Lung (tissue), 12 donors: ENCODE data around the gene ICE1. TPM values are rescaled to one million over a fixed set of nuclear protein-coding genes. Genes with fewer than 3 reads are reported as not detected.

Source experiments
- ATAC-seq: fragments of 200-7000 bp; cut with Tn5 transposase; one replicate; pipeline ENCODE4 v1.9.1; 2020; ENCODE audit warnings: moderate number of reproducible peaks; ENCODE audit not compliant: insufficient read depth, low FRiP score
- DNase-seq, 3 donors: peaks; one replicate each; pipeline ENCODE4 v3.0.0-alpha.2; 2013 to 2017
- H3K27ac ChIP-seq, 2 donors: one replicate each; pipeline ENCODE4 v1.5.1; 2013; ENCODE audit warnings: mild to moderate bottlenecking in 2 of 2, moderate library complexity in 2 of 2, control low read depth in 1 of 2, inconsistent platforms in 1 of 2, low read depth in 1 of 2, low read length in 1 of 2
- H3K27me3 ChIP-seq, 3 donors: one replicate each; pipeline ENCODE4 v1.5.1; 2013; ENCODE audit warnings: low read length in 2 of 3; ENCODE audit not compliant: control insufficient read depth in 3 of 3, insufficient read depth in 3 of 3
- H3K36me3 ChIP-seq, 4 donors: one replicate each; pipeline ENCODE4 v1.5.1; 2013; ENCODE audit warnings: low read length in 4 of 4, mild to moderate bottlenecking in 1 of 4, moderate library complexity in 1 of 4; ENCODE audit not compliant: control insufficient read depth in 4 of 4, insufficient read depth in 4 of 4
- H3K4me1 ChIP-seq, 5 donors: one replicate each; pipeline ENCODE4 v1.5.1; 2013; ENCODE audit warnings: low read length in 5 of 5, mild to moderate bottlenecking in 2 of 5, moderate library complexity in 1 of 5; ENCODE audit not compliant: control insufficient read depth in 5 of 5, insufficient read depth in 5 of 5
- H3K4me3 ChIP-seq: one replicate; pipeline ENCODE4 v1.5.1; 2013; ENCODE audit warnings: mild to moderate bottlenecking, control low read depth, moderate library complexity
- H3K9ac ChIP-seq, 2 donors: one replicate each; pipeline ENCODE4 v1.5.1; 2013; ENCODE audit warnings: low read length in 2 of 2, control low read depth in 1 of 2; ENCODE audit not compliant: insufficient read depth in 1 of 2
- H3K9me3 ChIP-seq, 4 donors: one replicate each; pipeline ENCODE4 v1.5.1; 2013; ENCODE audit warnings: low read length in 3 of 4, mild to moderate bottlenecking in 1 of 4, moderate library complexity in 1 of 4; ENCODE audit not compliant: control insufficient read depth in 4 of 4, insufficient read depth in 3 of 4
- WGBS, 2 donors: extraction: QIAGEN DNeasy Blood & Tissue Kit; methylation state at CpG; one replicate each; pipeline ENCODE4 v1.1.7; 2013; 5-methylcytosine and 5-hydroxymethylcytosine counted together
- polyA plus RNA-seq, 2 donors: library from polyadenylated mRNA; stranded (reverse); fragments of 200-250 nt; gene quantifications; one replicate each; pipeline ENCODE4 v1.2.1, GENCODE V29; 2013
- total RNA-seq, 2 donors: library from RNA; depleted of rRNA in 1 of 2; stranded (reverse); fragments of >200 nt in 1 of 2; gene quantifications; one replicate each; pipeline ENCODE4 v1.2.1, GENCODE V29; 2014 to 2021
- TF ChIP-seq, protein P1 (sequence below): IDR thresholded peaks from 2 replicates; pipeline ENCODE4 v1.5.1; 2012; ENCODE audit warnings: mild to moderate bottlenecking; ENCODE audit errors: control extremely low read depth, extremely low read depth
- donor health status: control.
- donor health status: control.
- donor health status: Bipolar disorder and iron deficiency.
- donor health status: healthy.
- donor health status: DM: yes; HTN: yes; CAD: no.

ICE1 gene
- total and polyA plus RNA-seq, 4 donors: 4.9 to 33.3 (median 14.8) TPM

DNA sequence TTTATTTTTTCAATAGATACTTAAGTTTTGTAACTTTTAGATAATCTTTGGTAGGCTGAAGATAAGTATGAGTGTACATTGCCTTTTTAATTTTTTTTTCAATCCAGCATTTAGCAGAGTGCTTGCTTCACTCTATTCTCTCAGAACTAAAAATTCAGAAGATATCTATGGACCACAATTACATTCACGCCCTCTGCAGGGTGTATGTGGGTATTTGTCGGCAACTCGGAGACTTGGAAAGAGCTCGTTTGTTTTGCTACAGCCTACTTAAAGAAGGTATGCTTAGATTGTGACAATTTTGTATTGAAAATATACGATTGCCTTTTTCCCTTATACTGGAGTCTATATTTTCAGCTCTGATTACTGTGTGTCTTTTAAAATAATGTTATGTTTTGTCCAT is 43.8 kb downstream of the ICE1 start:
- H3K4me1 ChIP-seq: no peaks in the 10 kb centered on the region
- ATAC-seq: no peak
- TF ChIP-seq, protein P1, sequence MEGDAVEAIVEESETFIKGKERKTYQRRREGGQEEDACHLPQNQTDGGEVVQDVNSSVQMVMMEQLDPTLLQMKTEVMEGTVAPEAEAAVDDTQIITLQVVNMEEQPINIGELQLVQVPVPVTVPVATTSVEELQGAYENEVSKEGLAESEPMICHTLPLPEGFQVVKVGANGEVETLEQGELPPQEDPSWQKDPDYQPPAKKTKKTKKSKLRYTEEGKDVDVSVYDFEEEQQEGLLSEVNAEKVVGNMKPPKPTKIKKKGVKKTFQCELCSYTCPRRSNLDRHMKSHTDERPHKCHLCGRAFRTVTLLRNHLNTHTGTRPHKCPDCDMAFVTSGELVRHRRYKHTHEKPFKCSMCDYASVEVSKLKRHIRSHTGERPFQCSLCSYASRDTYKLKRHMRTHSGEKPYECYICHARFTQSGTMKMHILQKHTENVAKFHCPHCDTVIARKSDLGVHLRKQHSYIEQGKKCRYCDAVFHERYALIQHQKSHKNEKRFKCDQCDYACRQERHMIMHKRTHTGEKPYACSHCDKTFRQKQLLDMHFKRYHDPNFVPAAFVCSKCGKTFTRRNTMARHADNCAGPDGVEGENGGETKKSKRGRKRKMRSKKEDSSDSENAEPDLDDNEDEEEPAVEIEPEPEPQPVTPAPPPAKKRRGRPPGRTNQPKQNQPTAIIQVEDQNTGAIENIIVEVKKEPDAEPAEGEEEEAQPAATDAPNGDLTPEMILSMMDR: no peak
- no peak overlapping the region for H3K9ac ChIP-seq
- no peaks in the 10 kb centered on the region for H3K9me3 ChIP-seq
- no peak overlapping the region for H3K4me3 ChIP-seq
- DNase-seq: no peak
- 94% methylated on average over 5 of the region's 5 CpGs for WGBS, 2 donors
- peaks cover 23 to 46% (median 34%) of the 10 kb centered on the region in 4 donors for H3K36me3 ChIP-seq
- no peak overlapping the region for H3K27ac ChIP-seq
- H3K27me3 ChIP-seq: no peaks in the 10 kb centered on the region

DNA sequence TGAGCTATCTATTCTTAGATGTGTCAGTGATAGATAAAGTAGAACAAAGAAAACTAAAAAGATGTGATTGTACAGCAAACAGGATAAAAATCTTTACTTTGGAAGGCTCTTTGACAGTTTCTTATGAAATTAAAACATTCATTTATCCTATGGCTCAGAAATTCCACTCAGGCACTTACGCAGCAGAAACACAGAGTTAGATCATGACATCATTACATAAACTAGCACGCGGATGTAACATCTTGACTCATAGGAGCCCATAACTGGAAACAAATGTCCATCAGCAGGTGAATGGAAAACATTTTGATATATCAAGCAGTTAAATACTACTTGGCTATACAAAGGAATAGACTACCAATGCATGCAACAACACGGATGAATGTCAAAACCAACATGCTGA is 45.3 kb downstream of the ICE1 start:
- TF ChIP-seq, protein P1: no peak
- Histone ChIP-seq H3K36me3 (peaks cover 18 to 34% (median 26%) of the 10 kb centered on the region in 4 donors), H3K4me1 (no peaks in the 10 kb centered on the region), H3K9ac (no peak overlapping the region), H3K27me3 (no peaks in the 10 kb centered on the region), H3K27ac (no peak overlapping the region), H3K9me3 (no peaks in the 10 kb centered on the region), H3K4me3 (no peak overlapping the region)
- WGBS, 2 donors: 97% methylated on average over 4 of the region's 4 CpGs
- DNase-seq (no peak), ATAC-seq (no peak)

DNA sequence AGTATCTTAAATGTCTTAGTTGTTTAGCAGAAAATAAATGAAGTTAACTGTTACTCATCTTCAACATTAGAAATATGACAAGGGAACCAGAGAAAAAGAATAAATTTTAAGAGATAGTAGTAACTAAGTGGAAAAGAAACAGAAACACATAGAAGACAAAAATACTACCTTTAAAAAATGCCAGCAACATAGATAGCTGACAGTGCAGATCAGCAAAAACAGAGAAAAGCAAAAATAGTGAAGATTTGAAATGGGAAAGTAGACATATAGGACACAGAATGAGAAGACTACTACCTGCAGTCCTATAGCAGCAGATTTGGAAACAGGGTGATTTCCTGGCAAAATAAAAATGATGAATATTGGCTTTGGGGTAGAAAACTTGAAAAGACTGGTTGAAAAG is 48.5 kb downstream of the ICE1 start:
- ATAC-seq (no peak), DNase-seq (no peak)
- Histone ChIP-seq H3K27ac (no peak overlapping the region), H3K36me3 (peaks cover 7 to 35% (median 26%) of the 10 kb centered on the region in 4 donors), H3K27me3 (no peaks in the 10 kb centered on the region), H3K9me3 (no peaks in the 10 kb centered on the region), H3K4me3 (no peak overlapping the region), H3K4me1 (no peaks in the 10 kb centered on the region), H3K9ac (no peak overlapping the region)
- TF ChIP-seq, protein P1: no peak

DNA sequence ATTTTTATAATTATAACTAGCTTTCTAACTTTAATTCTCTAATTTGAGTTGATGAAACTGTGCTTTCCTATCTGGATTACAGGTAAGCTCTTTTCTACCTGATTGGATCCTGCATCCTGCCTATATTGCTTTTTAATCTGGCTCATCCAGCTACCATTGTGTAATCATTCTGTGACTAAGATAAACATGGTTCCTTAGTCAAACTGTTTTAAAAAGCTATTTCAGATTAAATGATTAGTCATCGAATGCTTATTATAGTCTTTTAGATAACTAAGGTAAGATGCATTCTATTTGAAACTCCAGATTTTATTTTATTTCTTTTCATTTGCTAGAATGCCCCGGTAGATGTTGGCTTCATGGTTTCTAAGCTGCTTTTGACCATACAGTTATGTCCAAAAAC is 50.7 kb downstream of the ICE1 start:
- 98 to 99% methylated on average over 2 of the region's 2 CpGs for WGBS, 2 donors
- H3K27ac ChIP-seq: no peak overlapping the region
- no peaks in the 10 kb centered on the region for H3K9me3 ChIP-seq
- peaks cover 8 to 27% (median 18%) of the 10 kb centered on the region in 4 donors for H3K36me3 ChIP-seq
- no peaks in the 10 kb centered on the region for H3K27me3 ChIP-seq
- no peak overlapping the region for H3K4me3 ChIP-seq
- DNase-seq (no peak), ATAC-seq (no peak)
- TF ChIP-seq, protein P1: no peak
- H3K4me1 ChIP-seq: no peaks in the 10 kb centered on the region
- no peak overlapping the region for H3K9ac ChIP-seq
